Measurements from ENCODE around the gene FECH. TPM values are rescaled to one million over a fixed set of nuclear protein-coding genes. Genes with fewer than 3 reads are reported as not detected.
A peak's percentile ranks its signal among the peaks of the same experiment; 100 is the strongest.
"Not testable (repeated sequence)": the region's sequence is repeated elsewhere in the genome, so short reads cannot be mapped to it uniquely, and the experiment has no call there.

FECH gene
- total RNA-seq: 34.9 and 47.6 TPM in 2 replicates

DNA sequence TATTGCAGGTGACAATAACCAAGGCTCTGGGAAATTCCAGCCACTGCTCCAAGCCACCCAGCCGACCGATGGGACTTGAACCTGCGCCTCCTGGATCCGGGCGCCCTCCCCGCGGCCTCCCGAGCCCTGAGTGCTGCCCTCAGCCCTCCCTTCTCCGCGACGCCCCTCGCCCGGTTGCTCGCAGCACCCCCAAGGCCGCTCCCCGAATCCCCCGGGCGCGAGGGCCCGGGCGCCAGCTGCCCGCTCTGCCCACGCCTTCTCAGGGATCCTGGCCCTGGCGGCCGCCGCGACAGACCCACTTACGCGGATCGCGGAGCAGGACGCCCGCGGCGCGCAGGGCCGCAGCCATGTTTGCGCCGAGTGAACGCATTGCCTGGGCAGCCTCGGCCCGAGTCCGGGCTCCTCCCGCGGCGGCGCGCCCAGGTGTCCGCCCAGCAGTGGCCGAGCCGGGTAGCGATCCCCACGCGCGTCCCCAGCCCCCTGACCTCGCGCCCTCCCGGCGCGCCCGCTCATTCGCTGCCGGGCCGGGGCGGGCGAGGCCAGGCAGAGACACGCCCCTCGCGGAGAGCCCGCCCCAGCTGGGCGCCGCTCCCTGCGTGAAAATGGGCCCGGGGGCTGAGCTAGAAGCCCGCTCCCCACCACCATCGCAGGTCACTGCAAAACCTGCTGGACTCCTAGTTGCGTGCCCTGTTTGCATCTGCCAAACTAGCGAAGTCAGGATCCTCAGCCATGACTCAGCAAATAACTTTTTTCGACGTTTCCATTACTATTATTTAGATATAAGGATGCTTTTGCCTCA is at the start of gene FECH:
Gene FECH (minus strand): TSS at position 452 of the 799 bp plus-strand sequence. CDS start 82 bp downstream, at position 370.
- DNase-seq (ENCODE audit: low read depth in 2 of 2): peak; percentile 33 to 78

DNA sequence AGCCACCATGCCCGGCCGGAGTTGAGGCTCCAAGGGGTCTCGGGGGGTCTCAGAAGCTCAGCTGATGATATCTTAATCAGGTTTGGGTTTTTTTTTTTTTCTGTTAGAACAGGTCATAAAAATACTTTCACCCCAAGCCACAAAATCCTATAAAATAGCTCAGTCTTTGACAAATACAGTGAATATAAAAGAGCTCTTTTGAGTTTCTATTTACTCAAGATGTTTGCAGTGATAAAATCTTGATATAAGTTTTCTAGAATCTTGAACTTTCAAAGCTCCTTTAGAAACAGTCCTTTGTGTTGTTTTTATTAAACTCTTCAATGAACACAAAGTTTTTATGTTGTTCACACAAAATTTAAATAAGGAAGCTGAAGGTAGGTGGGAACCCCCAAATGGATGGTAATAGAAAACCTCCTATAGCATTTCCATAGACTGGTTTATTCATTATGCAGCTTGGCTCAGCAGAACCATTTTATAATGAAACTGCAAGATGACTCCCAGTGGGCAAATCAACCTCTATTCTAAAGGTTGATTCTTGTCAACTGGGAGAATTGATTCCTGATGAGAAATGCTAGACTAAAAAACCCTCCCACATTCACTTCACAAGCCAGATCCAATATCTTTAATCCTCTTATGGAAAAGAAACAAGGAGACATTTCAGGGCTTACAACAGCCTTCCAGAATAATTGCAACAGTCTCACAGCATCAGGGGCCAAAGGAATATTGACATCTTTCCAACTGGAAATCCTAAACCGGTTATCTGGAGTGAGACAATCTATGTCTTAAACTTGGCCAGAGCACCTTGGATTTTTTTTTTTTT is 48.7 kb upstream of the FECH start:
- no peak for DNase-seq (ENCODE audit: low read depth in 2 of 2)

DNA sequence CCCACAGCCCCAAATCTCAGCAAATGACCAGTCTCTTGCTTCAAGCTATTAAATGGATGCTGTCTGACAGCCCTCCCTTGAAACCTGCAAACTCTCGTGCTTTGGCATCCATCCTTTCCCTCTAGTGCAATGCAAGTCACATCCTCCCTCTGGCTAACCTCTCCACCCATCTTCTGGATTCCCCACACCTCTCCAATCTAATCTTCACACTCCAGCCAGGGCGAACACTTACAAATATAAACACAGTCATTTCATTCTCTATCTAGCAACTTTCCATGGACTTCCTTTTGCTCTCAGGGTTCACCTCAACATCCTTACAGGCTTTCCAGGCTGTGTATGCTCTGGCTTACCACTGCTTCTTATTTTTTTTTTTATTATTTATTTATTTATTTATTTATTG is 45.2 kb upstream of the FECH start:
- DNase-seq (ENCODE audit: low read depth in 2 of 2): no peak

DNA sequence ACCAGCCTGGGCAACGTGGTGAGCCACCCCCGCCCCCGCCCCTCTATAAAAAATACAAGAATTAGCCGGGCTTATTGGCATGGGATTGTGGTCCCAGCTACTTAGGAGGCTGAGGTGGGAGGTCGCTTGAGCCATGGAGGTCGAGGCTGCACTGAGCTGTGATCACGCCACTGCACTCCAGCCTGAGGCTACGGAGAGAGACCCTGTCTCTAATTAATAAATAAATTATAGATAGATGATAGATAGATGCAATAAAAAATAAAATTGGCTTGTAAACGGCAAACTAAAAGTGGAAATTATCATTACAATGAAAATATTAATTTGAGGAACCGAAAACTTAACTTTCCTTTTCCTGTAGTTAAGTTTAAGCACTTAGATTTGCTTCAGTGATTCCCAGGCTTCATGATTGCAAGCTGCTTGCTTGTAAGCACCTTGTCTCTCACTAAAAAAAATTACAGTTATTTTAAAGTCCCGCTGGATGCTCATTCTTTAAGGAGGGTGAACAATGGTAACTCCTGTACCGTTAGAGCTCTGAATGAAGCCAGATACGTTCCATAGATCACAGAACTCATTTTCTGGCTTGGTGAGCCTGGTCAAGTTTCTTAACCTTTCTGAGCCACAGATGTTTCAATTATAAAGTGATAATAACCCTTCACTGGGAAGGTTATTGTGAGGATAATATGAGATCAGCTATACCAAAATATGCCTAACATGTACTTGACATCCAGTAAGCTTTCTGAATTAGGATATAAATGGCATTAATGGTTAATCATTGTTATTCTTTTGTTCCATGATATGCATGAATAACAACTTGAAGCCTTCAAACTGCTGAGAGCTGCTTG is 44.5 kb upstream of the FECH start:
- DNase-seq (ENCODE audit: low read depth in 2 of 2): no peak

GRCh38 chr18:57630002-57630753 is 43.7 kb upstream of the FECH start:
- peak; percentile 87 to 95 for DNase-seq (ENCODE audit: low read depth in 2 of 2)

DNA sequence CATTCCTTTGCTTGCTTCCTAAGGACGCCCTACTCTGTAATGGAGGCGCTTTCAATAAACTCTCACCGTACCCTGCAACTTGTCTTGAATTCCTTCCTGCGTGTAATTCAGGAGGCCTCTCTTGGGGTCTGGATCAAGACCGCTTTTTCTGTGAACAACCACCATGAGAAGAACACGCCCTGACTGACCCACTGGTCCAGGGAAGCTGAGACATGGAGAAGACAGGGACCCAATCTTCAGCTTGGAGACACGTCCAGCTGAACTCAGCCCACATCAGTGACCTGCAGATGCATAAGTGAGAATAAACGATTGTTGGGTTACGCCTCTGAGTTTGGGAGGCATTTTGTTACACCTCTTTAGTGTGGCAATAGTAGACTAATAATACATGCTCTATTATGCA is 42.9 kb upstream of the FECH start:
- DNase-seq (ENCODE audit: low read depth in 2 of 2): no peak

DNA sequence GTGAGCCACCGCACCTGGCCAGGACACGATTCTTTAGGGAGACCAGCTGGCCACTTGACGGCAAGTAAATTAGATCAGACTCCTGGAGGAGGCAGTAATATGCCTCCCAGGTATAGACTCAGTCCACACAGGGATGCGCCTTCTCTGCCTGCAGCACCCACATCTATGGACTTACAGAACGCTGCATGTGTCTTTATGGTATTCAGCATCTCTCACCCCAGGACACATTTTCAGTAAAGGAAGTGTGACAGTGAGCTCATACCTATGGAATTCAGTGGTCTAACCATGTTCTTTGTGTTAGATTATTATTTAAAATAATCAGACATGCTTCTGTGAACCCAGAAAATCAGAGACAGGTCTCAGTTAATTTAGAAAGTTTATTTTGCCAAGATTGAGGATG is 41.0 kb upstream of the FECH start:
- peak in 1 of 2 donors; percentile 23 for DNase-seq (ENCODE audit: low read depth in 2 of 2)

- no peak for DNase-seq (ENCODE audit: low read depth in 2 of 2)
Measured at GRCh38 chr18:57624988-57625387, 38.5 kb upstream of the FECH start.

- peak in 1 of 2 donors; percentile 19 for DNase-seq (ENCODE audit: low read depth in 2 of 2)
Measured at GRCh38 chr18:57621246-57621604, 34.7 kb upstream of the FECH start.

- DNase-seq (ENCODE audit: low read depth in 2 of 2): no peak
Measured at GRCh38 chr18:57619876-57620275, 33.4 kb upstream of the FECH start.

- no peak for DNase-seq (ENCODE audit: low read depth in 2 of 2)
Measured at GRCh38 chr18:57618910-57619309, 32.4 kb upstream of the FECH start.

DNA sequence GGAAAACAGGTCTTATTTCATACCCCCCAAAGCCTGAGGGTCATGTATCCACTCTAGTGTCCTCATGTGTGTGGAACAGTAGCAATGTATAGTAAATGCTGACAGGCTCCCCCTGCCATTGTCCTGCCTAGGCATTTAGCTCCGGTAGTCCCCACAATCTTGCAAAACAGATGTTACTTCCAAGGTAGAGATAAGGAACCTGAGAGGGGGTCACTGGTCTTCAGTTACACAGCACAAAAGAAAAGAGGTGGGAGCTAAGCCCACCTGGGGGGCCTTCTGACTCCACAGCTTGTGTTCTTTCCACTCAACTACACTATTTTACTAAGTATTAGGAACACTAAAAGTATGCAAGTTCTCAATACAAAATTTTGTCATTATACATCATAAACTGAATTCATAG is 17.4 kb upstream of the FECH start:
- no peak for DNase-seq (ENCODE audit: low read depth in 2 of 2)

DNA sequence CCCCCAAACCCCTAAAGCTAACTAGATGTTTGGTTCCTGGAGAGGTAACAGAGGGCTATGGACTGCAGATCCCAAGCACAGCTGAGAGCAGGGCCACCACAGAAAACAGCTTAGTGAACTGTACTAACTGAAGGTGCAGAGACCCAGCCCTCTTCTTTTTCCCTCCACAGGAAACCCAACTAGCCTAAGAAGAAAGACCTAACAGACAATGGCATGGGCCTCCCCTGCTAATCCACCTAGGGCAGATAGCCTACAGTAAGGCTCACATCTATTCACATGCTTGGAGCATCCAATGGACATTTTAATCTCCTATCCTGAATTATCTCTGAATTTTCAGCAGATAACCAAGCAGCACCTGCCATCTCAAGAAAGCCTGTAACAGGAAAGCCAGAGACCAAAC is 8.8 kb upstream of the FECH start:
- DNase-seq (ENCODE audit: low read depth in 2 of 2): no peak

DNA sequence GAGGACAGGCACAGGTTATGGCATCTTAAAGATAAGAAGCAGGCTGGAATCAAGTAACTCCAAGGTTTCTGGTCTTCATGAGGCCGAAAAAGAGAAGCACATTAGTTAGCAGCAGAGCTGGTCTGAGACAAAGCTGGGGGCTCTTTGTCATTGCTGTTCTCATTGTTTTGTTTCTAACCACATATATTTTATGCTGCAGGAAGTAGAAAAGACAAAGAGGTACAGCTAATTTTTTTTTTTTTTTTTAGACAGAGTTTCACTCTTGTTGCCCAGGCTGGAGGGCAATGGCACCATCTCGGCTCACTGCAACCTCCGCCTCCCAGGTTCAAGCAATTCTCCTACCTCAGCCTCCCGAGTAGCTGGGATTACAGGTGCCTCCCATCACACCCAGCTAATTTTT is 6.2 kb upstream of the FECH start:
- DNase-seq (ENCODE audit: low read depth in 2 of 2): not testable (repeated sequence)

DNA sequence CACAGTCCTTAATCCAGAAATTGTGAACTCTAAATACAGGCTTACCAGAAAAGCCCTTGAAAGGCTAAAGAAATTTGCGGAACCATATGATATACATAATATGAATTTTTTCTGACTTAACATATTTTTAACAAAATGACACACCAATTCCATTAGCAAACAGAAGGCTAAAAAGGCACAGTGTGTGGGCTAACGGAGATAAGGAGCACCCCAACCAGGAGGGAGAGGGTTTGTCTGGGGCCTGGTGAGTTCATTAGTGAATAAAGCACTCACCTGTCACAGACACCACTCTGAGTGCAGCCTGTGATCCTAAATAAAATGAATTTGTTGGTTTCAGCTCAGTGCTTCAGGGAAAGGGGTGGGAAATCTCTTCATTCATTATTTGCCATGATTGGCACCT is 2.7 kb upstream of the FECH start:
- no peak for DNase-seq (ENCODE audit: low read depth in 2 of 2)

DNA sequence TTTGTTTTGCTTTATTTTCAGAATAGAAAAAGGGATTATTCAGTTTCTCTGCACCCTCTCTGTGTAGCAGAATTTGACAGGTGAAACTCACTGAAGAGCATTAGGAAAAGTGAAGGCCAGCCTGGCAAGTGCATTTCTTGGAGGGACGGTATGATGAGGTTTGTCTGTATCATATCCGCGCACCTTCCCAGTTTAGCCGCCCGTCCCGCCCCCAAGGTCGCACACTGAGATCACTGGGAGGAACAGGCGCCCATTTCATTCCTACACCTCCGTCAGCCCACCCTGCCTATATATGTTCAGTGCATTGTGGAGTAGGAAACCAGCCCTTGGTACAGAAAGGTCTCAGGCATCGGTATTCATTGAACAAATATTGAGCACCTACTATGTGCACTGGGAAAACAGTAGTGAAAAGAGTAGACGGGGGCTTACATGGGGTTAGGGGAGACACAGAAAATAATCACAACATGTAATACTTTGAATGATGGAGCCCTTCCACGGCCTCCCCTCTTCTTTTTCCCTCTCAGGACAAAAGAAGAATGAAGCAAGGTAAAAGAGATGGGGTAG is 678 bp upstream of the FECH start:
- no peak for DNase-seq (ENCODE audit: low read depth in 2 of 2)

DNA sequence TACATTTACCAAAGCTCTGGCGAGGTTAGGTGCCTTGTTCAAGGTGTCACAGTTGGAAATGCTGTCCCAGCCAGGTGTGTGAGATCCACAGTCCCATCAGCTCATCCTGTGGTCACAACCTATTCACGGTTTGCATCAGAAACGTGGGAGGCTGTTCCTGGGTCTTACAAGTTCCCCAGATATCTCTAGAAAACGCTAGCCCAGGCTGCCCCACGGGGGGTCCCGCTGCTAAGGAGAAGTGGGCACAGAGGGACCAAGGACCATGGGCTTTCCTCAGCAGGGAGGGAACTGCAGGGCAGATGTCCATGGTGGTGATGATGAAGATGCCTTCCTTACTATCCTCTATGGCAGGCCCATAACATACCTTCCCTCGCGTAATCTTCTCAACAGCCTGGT is 649 bp downstream of the FECH start:
- DNase-seq (ENCODE audit: low read depth in 2 of 2): no peak

DNA sequence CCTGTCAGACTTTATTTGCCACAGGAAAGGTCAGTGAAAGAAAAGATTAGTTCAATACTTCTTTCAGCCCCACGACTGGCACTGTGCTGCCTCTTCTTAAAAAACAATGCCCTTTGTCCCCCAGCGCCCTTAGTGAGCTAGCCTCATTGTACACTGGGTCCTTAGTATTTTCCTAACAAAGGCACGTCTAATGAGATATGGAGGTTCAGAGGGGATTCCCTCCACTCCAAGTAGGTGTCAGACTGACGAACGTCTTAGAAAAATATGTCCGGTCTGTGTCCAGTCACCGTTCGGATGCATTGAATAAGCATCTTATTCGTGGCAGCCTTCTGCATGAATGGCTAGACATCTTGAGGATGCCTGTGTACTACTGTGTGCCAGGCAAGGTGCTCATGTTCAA is 1.1 kb downstream of the FECH start:
- no peak for DNase-seq (ENCODE audit: low read depth in 2 of 2)

DNA sequence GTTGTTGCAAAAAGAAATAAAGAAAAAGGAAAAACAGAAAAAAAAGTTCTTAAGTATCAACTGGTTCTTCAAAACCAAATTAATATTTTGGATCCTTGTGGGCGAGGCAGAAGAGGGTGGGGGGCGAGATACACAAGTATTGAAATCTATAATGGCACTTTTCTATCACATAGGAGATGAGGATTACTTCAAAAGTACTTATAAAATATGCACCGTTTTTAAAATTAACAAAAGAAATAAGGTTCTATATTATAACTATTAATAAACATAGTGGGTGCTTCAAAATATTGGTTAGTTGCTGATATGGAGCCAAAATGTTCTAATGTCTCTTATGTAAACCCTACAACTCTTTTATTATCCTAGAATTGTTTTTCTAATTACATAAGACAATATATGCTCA is 2.1 kb downstream of the FECH start:
- DNase-seq (ENCODE audit: low read depth in 2 of 2): no peak

GRCh38 chr18:57583297-57583835 is 3.1 kb downstream of the FECH start:
- no peak for DNase-seq (ENCODE audit: low read depth in 2 of 2)

All from dermis microvascular lymphatic vessel endothelial cell (primary cell).